ENCODE measurements around the gene LMTK2.

LMTK2 gene

DNA sequence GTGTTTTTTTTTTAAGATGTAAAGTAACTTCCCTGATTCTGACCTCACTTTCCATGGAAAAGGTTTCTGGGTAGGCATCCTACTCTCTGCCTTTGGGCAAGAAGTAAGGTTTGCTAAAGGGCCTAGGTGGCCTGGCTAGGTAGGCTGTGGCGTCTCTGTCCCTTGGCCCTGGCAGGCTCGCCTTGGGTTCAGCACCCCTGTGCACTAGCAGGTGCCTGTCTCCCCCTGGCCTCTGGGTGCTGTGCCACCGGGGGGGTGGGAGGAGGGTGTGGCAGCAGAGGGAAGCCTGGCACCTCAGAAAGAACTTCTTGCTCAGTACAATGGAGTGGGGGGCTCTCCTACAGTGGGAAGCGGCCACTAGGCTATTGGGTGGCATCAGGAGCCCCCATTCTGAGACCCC, 131.4 kb downstream of the LMTK2 start:
- Mint-ChIP-seq H3K9me3 (no peaks in the 10 kb centered on the region), H3K4me1 (peaks cover 5% of the 10 kb centered on the region), H3K27me3 (ENCODE audit: low read depth, poor library complexity) (no peaks in the 10 kb centered on the region), H3K36me3 (ENCODE audit: low read depth) (peaks cover 32% of the 10 kb centered on the region), H3K27ac (no peak overlapping the region), H3K4me3 (no peak overlapping the region)
- TF ChIP-seq, protein P1, sequence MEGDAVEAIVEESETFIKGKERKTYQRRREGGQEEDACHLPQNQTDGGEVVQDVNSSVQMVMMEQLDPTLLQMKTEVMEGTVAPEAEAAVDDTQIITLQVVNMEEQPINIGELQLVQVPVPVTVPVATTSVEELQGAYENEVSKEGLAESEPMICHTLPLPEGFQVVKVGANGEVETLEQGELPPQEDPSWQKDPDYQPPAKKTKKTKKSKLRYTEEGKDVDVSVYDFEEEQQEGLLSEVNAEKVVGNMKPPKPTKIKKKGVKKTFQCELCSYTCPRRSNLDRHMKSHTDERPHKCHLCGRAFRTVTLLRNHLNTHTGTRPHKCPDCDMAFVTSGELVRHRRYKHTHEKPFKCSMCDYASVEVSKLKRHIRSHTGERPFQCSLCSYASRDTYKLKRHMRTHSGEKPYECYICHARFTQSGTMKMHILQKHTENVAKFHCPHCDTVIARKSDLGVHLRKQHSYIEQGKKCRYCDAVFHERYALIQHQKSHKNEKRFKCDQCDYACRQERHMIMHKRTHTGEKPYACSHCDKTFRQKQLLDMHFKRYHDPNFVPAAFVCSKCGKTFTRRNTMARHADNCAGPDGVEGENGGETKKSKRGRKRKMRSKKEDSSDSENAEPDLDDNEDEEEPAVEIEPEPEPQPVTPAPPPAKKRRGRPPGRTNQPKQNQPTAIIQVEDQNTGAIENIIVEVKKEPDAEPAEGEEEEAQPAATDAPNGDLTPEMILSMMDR (IDR thresholded peaks at IDR 0.05) = no peak
- DNase-seq = no peak

DNA sequence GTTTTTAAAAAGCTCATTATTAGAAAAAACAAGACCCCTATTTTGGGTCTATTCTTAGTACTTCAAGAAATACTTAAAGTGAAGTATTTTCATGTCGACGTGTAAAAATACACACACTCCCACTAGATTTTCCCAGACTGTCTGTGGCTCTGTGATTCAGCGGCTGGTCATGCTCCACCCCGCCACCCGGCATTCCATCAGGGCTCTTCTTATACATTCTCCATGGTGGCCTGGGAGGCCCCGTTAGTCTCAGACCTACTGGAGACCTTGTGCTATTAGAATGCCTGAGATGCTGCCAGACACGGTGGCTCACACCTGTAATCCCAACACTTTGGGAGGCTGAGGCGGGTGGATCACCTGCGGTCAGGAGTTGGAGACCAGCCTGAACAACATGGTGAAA, 132.3 kb downstream of the LMTK2 start:
- Mint-ChIP-seq H3K27ac (peak overlapping the region; percentile 95), H3K4me3 (no peak overlapping the region), H3K36me3 (ENCODE audit: low read depth) (peaks cover 32% of the 10 kb centered on the region), H3K9me3 (no peaks in the 10 kb centered on the region), H3K4me1 (peaks cover 5% of the 10 kb centered on the region), H3K27me3 (ENCODE audit: low read depth, poor library complexity) (no peaks in the 10 kb centered on the region)
- no peak for DNase-seq
- TF ChIP-seq, protein P1 (IDR thresholded peaks at IDR 0.05) = no peak

DNA sequence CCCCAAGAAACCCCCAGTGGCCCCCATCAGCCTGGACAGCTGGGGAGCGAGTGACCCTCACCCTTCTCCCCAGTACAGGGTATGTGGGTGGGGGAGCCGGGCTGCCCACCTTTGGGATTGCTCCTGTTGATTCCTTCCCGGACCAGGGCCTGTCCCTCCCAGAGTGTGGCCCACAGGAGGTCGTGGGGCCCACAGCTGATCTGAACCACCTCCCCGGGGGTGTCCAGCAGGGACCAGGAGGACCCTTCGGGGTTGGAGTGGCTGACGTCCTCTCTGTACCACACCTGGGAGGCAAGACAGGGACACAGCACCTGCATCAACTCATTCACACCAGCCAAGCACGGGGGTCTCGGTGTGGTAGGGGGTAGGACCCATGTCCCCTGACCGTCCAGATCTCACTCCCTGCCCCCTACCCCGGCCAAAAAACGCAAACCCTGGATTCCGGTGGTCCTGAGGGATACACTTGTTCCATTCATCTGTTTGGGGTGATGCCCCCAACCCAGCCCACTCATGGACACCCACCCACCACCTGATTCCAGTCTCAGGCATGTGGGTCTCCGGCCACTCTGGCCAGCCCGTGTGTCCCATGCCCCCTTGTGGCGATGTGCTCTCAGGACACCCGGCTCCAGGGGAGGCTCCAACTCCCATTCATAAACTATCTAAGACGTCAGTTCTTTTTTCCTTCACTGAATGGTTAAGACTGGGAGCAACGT, 134.5 kb downstream of the LMTK2 start:
- no peaks in the 10 kb centered on the region for H3K27me3 Mint-ChIP-seq (ENCODE audit: low read depth, poor library complexity)
- H3K9me3 Mint-ChIP-seq = no peaks in the 10 kb centered on the region
- DNase-seq = peak; percentile 73
- H3K27ac Mint-ChIP-seq = no peak overlapping the region
- H3K4me1 Mint-ChIP-seq = peaks cover 5% of the 10 kb centered on the region
- peaks cover 26% of the 10 kb centered on the region for H3K36me3 Mint-ChIP-seq (ENCODE audit: low read depth)
- TF ChIP-seq, protein P1 (IDR thresholded peaks at IDR 0.05) = peak; percentile 76
- no peak overlapping the region for H3K4me3 Mint-ChIP-seq

DNA sequence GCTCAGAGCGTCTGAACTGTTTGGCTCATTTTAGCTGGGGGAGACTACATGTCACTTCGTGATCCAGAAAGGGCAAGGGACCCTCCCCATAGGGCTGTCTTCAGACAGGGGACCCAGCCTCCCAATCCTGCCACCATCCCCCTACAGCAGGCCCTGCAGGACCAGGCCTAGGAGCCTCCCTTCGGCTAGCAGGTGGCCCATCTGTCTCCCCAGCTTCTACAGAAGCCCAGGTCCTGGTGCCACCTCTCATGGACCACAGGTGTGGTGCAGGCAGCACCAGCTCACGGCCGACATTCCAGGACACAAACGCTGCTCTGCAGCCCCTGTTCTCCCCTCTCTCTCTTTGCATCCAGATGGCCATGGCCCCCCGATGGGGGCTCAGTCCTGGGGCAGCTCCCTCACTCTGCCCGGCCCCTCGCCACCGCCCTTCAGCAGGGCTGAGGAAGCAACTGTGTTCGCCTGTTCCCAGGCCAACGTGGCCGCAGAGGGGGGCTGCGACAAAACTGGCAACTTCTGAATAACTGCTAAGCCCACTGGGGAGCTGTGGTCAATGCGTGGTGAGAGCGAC, 135.1 kb downstream of the LMTK2 start:
- Mint-ChIP-seq H3K36me3 (ENCODE audit: low read depth) (peaks cover 26% of the 10 kb centered on the region), H3K27me3 (ENCODE audit: low read depth, poor library complexity) (no peaks in the 10 kb centered on the region), H3K27ac (no peak overlapping the region), H3K4me3 (no peak overlapping the region), H3K4me1 (peaks cover 5% of the 10 kb centered on the region), H3K9me3 (no peaks in the 10 kb centered on the region)
- DNase-seq = no peak
- TF ChIP-seq, protein P1 (IDR thresholded peaks at IDR 0.05) = no peak

DNA sequence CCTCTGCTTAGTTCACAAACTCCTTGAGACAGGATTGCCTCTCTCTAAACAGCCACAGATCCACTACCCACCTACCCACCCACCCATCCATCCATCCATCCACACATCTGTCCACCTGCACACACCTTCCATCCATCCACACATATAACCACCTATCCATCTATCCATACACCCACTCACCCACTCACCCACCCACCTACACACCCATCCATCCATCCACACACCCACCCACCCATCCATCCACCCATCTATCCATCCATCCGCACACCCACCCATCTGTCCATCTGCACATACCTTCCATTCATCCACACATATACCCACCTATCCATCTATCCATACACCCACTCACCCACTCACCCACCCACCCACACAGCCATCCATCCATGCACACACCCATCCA, 135.7 kb downstream of the LMTK2 start:
- Mint-ChIP-seq H3K4me1 (peaks cover 5% of the 10 kb centered on the region), H3K9me3 (no peaks in the 10 kb centered on the region), H3K36me3 (ENCODE audit: low read depth) (peaks cover 26% of the 10 kb centered on the region), H3K27me3 (ENCODE audit: low read depth, poor library complexity) (no peaks in the 10 kb centered on the region), H3K27ac (no peak overlapping the region), H3K4me3 (no peak overlapping the region)
- TF ChIP-seq, protein P1 (IDR thresholded peaks at IDR 0.05) = no peak
- no peak for DNase-seq

DNA sequence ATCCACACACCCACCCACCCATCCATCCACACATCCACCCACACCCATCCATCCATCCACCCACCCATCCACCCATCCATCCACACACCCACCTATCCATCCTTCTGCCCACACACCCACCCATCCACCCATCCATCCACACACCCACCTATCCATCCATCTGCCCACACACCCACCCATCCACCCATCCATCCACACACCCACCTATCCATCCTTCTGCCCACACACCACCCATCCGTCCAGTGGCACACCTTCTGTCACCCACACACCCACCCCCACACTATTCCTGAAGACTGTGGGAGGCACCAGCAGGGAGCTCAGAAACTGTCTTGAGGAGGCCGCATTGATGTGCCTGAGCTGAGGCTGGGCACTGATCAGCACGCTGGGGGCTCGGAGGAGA, 136.3 kb downstream of the LMTK2 start:
- TF ChIP-seq, protein P1 (IDR thresholded peaks at IDR 0.05) = no peak
- H3K4me1 Mint-ChIP-seq = peaks cover 5% of the 10 kb centered on the region
- no peak for DNase-seq
- H3K9me3 Mint-ChIP-seq = no peaks in the 10 kb centered on the region
- H3K36me3 Mint-ChIP-seq (ENCODE audit: low read depth) = peaks cover 26% of the 10 kb centered on the region
- no peaks in the 10 kb centered on the region for H3K27me3 Mint-ChIP-seq (ENCODE audit: low read depth, poor library complexity)
- H3K4me3 Mint-ChIP-seq = no peak overlapping the region
- H3K27ac Mint-ChIP-seq = no peak overlapping the region
